Measurements from ENCODE around the gene DAG1. TPM values are rescaled to one million over a fixed set of nuclear protein-coding genes. Genes with fewer than 3 reads are reported as not detected.

The DAG1 gene
- total RNA-seq (2014; rRNA removed; shearing (Covaris generic)), result 64.2 and 72.9 TPM in 2 replicates

- DNase-seq (ENCODE audit: low spot score), result peak; percentile 94
These were observed at the start of gene DAG1 for GRCh38 chr3:49469936-49470713. DAG1 (plus strand) TSS chr3:49470267; CDS start chr3:49510535, 40,268 bp downstream.

- no peak for DNase-seq (ENCODE audit: low spot score)
These were observed 48.1 kb upstream of the DAG1 start for GRCh38 chr3:49421890-49422378.

GRCh38 chr3:49422379-49423248 is 47.5 kb upstream of the DAG1 start, which contains the start of gene AMT:
AMT (minus strand) TSS chr3:49422473; CDS start chr3:49422450, 23 bp downstream.
- DNase-seq (ENCODE audit: low spot score), result peak; percentile 7

DNA sequence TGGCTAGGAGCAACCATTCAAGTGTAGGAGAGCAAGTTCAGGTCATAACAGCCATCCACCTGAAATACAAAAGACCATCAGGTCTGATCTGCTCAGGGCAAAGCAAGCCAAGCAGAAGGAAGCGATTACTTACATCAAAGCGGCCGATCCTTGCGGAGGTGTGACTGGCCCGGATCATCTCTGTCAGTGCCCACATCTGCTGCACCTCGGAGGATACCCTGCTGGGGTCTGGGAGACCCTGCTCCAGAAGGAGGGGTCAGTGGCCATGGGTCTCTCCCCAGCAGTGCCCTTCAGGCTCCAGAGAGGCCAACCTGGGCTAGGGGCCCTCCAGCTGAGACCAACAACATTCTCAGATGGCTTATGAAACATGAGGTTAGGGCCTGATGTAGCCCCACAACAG is 45.3 kb upstream of the DAG1 start:
- no peak for DNase-seq (ENCODE audit: low spot score)

DNA sequence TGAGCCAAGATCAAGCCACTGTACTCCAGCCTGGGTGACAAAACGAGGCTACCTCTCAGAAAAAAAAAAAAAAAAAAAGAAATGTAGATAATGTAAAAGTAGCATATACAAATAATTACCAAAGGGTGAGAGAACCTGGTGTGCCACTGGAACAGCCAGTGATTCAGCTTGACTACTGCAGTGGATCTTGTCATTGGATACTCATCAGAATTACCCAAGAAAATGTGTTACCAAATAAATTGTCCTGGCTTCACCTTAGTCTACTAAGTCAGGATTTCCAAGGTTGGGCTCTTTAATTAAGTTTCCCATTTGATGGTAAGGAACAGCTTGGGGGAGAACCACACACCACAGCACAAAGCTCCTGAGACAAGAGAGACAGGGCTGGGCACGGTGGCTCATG is 42.5 kb upstream of the DAG1 start:
- no peak for DNase-seq (ENCODE audit: low spot score)

GRCh38 chr3:49428752-49429080 is 41.4 kb upstream of the DAG1 start:
- no peak for DNase-seq (ENCODE audit: low spot score)

DNA sequence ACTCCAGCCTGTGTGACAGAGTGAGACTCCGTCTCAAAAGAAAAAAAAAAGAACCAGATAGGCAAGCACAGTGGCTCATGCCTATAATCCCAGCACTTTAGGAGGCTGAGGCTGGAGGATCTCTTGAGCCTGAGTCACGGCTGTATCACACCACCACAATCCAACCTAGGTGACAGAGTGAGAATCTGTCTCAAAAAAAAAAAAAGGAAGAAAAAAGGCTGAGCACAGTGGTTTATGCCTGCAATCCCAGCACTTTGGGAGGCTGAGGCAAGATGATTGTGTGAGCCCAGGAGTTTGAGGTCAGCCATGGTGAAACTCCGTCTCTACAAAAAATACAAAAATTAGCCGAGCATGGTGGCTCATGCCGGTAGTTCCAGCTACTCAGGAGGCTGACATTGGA is 35.3 kb upstream of the DAG1 start:
- DNase-seq (ENCODE audit: low spot score), result no peak

DNA sequence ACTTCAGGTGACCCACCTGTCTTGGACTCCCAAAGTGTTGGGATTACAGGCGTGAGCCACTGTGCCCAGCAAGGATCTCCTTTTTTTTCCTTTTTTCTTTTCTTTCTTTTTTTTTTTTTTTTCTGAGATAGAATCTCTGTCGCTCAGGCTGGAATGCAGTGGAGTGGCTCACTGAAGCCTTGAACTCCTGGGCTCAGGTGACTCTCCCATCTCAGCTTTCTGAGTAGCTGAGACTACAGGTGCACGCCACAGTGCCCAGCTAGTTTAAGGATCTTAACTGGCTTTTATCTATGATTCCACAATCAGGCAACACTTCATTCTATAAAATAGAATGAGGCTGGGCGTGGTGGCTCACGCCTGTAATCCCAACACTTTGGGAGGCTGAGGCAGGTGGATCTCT is 24.7 kb upstream of the DAG1 start:
- DNase-seq (ENCODE audit: low spot score), result no peak

GRCh38 chr3:49453621-49454020 is 16.4 kb upstream of the DAG1 start:
- no peak for DNase-seq (ENCODE audit: low spot score)

GRCh38 chr3:49454458-49454857 is 15.6 kb upstream of the DAG1 start:
- peak; percentile 51 for DNase-seq (ENCODE audit: low spot score)

DNA sequence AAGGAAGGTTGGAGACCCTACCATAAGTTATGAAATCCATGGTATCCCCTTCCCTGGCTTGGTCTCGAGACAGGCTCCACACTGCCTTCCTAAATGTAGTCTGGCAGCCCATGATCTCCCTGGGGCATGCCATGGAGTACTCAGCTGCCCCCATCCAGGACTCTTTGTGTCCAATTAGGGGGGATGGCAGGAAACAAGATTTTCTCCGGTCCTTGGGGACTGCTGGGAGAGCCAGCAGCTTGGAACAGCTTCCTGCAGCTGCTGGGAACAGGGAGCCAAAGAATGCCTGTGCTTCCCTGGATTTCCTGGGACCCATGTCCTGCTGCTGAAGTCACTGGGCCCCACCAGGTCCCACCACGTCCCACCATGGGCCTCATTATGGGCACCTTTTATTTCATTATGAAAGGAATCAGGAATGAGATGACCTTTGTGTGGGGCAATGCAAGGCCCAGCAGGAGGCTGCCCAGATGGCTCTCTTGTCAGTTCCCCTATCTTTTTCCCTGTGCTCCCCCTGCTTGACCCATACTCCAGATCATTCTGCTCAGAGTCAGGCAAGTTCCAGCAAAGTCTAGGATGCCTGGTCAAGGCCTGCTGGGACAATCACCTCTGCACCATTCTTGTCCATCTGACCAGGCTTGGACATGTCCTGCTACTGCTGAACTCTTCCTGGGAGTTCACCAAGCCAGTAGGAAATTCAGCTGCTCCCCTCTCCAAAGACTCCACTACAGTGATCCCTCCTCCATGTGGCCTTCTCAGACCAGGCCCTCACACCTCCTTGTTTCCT is 15.0 kb upstream of the DAG1 start:
- no peak for DNase-seq (ENCODE audit: low spot score)

DNA sequence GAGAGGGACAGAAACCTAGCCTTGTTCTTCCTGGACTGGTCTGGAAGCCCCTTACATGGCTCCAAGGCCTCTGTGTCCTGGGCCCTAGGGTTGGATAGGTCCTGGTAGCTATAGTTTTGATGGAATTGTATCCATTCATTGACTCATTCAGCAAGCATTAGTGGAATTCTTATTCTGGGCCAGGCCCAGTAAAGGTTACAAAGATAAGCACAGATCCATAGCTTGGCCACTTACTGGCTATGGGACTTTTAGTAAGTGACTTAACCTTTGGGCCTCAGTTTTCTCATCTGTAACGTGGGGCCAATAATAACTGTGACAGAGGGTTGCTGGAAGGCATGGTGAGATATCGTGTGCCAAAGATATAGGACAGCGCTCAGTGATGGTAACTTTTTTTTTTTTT is 13.6 kb upstream of the DAG1 start:
- DNase-seq (ENCODE audit: low spot score), result no peak

- no peak for DNase-seq (ENCODE audit: low spot score)
These were observed 9.7 kb upstream of the DAG1 start for GRCh38 chr3:49460188-49460890.

- DNase-seq (ENCODE audit: low spot score), result no peak
These were observed 9.1 kb upstream of the DAG1 start for GRCh38 chr3:49460956-49461355.

DNA sequence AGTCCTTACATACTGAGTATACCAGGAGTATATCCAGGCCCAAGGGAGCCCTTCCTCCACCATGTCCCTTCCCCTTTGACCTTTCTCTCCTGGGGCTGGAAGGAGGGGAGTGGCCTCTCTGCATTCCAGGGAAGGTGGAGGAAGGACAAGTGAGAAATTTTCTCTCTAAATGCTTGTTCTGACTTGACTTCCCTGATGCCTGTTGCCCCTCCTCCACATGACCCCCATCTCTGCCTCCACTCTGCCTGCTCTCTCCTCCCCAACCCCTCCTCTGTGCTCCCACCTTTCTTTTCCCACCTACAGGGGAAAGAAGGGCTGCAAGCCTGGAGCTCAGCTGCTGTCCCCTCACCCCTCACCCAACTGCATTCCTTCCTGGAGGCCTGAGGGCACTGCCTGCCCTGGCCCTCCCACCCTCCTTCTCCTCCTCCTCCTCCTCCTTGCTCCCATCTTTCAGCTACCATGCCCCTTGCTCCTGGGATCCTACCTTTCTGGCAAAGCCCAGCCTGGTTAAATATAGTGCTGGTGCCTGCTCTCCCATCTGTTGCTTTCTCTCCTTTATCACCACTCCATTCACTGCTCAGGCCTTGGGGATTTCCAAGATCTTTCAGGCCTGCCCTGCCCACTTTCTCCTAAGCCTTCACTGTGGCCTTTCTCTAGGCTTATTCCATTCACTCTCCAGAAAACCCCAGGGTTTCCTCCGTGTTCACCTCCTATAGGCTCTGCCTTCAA is 8.5 kb upstream of the DAG1 start:
- DNase-seq (ENCODE audit: low spot score), result no peak

DNA sequence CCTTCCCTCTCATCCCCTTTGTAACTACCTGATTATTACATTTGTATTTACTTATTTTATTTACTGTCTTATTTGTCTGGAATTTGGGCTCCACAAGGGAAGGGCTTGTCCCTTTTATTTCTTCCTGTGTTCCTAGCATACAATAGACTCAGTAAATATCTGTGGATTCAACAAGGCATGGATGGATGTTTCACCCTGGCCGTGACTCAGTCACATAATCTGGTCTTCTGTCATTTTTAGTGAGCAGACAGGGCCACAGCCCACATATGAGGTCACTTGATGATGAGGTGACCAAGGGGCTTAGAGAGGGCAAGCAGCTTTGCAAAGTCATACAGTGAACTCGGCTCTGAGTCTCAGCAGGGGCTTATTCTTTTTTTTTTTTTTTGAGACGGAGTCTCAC is 7.8 kb upstream of the DAG1 start:
- no peak for DNase-seq (ENCODE audit: low spot score)

GRCh38 chr3:49465270-49466034 is 4.6 kb upstream of the DAG1 start:
- no peak for DNase-seq (ENCODE audit: low spot score)

GRCh38 chr3:49466085-49466484 is 4.0 kb upstream of the DAG1 start:
- DNase-seq (ENCODE audit: low spot score), result no peak

- peak; percentile 56 for DNase-seq (ENCODE audit: low spot score)
These were observed 781 bp upstream of the DAG1 start for GRCh38 chr3:49469037-49469935.
